Measurements from ENCODE around the gene CACHD1.

CACHD1 gene

GRCh38 chr1:64651841-64652240 is 181.9 kb downstream of the CACHD1 start:
- ChIA-PET POLR2A (no interaction called here), CTCF (no interaction called here)
- TF ChIP-seq CTCF (IDR thresholded peaks at IDR 0.05; ENCODE audit: control extremely low read depth, extremely low read depth, low read depth, missing control alignments) = no peak
- DNase-seq (ENCODE audit: extremely low spot score) = no peak

GRCh38 chr1:64653466-64653865 is 183.5 kb downstream of the CACHD1 start:
- ChIA-PET CTCF (interaction anchor here (0.5 to 1.3 kb wide), 2 partner anchors 22 to 387 kb away, joined by 3 to 6 read pairs; no protein-coding TSS in a partner anchor), POLR2A (no interaction called here)
- no peak for DNase-seq (ENCODE audit: extremely low spot score)
- no peak for TF ChIP-seq CTCF (IDR thresholded peaks at IDR 0.05; ENCODE audit: control extremely low read depth, extremely low read depth, low read depth, missing control alignments)

GRCh38 chr1:64654519-64655341 is 184.8 kb downstream of the CACHD1 start:
- no peak for DNase-seq (ENCODE audit: extremely low spot score)
- TF ChIP-seq CTCF (IDR thresholded peaks at IDR 0.05; ENCODE audit: control extremely low read depth, extremely low read depth, low read depth, missing control alignments) = no peak
- POLR2A ChIA-PET = no interaction called here
- CTCF ChIA-PET = interaction anchor here (1.0 to 1.3 kb wide), 2 partner anchors 12 to 21 kb away, joined by 4 to 6 read pairs; no protein-coding TSS in a partner anchor

GRCh38 chr1:64655861-64656260 is 185.9 kb downstream of the CACHD1 start:
- POLR2A ChIA-PET = no interaction called here
- no peak for DNase-seq (ENCODE audit: extremely low spot score)
- CTCF ChIA-PET = no interaction called here

GRCh38 chr1:64659478-64660138 is 189.7 kb downstream of the CACHD1 start:
- CTCF ChIA-PET = no interaction called here

More at GRCh38 chr1:64655861-64656260, 185.9 kb downstream of the CACHD1 start:
- no peak for TF ChIP-seq CTCF (IDR thresholded peaks at IDR 0.05; ENCODE audit: control extremely low read depth, extremely low read depth, low read depth, missing control alignments)

More at GRCh38 chr1:64659478-64660138, 189.7 kb downstream of the CACHD1 start:
- DNase-seq (ENCODE audit: extremely low spot score) = no peak
- no peak for TF ChIP-seq CTCF (IDR thresholded peaks at IDR 0.05; ENCODE audit: control extremely low read depth, extremely low read depth, low read depth, missing control alignments)
- POLR2A ChIA-PET = no interaction called here
